DMS153 (cell line): ENCODE measurements around the gene SLFN12L.

Source experiments
- DNase-seq: peaks from one replicate; lab custom pipeline; 2025; lab: John Stamatoyannopoulos, UW

Gene SLFN12L

DNA sequence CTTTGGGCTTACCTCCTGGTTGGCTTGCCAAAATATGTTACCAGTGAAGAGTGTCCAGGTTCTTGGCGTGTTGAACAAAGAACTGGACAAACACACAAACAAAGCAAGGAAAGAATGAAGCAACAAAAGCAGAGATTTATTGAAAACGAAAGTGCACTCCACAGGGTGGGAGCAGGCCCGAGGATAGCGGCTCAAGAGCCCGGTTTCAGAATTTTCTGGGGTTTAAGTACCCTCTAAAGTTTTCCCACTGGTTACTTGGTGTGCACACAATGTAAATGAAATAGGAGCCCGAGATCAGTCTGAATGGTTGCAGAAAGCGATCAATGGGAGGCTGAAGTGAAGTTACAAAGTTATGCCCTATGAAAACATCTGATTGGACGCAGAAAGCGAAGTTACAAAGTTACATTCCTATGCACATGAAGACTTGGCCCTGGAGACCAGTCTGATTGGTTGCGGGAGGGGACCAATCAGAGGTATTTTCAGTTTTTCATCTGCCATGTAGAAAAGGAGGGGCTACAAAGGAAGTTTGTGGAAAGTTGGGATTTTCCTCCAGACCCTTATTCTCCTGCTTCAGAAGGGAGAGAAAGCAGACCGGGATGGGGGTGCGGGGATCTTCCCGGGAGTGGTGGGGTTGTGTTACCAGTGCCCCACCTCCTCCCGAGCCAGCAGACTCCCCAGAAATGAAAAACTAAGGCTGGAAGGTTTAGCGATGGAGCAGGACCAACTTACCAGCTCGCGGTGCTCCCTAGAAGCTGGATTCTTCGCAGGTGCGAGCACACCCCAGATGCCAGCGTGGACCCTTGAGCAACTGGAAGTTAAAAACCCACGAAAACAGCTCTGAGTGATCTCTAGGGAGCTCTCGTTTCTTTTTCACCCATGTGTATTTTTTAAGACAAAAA, 105.1 kb downstream of the SLFN12L start, which contains the start of gene SLFN12:
SLFN12 (minus strand) TSS at position 325 of the 899 bp plus-strand sequence. CDS start 9,472 bp downstream, outside the sequence.
- no peak for DNase-seq

DNA sequence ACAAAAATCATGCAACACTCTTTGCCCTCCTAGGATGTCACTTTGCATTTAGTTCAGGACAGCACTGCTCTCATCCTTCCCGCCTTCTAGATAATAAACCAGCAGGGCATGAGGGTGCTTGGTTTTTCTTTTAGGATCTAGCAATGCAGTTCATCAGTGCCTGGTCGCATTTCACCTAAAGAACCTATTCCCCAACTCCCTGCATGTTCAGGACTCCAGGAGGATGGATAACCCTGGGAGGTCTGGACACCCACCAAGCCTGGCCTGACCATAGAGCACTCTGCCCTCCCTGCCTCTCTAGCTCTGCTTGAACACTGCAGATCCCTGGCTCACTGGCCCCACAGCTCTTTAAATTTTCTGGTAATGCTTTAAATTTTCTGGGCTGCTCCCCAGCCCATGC, 107.8 kb downstream of the SLFN12L start:
- no peak for DNase-seq

DNA sequence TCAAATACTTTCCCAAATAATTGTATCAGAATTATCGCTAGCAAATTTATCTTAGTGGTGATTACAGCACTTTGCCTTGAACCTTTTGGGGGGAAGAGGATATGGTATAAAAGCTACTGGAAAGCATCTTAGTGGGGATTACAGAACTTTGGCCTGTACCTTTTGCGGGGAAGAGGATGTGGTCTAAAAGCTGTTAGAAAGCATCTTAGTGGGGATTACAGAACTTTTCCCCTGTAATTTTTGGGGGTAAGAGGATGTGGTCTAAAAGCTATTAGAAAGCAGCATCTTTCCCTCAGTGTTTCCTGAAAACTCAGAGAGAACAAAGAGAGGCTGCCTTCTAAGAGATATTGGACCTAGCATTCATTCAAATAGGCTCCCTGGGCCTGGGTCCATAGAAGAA, 109.2 kb downstream of the SLFN12L start:
- DNase-seq: no peak

DNA sequence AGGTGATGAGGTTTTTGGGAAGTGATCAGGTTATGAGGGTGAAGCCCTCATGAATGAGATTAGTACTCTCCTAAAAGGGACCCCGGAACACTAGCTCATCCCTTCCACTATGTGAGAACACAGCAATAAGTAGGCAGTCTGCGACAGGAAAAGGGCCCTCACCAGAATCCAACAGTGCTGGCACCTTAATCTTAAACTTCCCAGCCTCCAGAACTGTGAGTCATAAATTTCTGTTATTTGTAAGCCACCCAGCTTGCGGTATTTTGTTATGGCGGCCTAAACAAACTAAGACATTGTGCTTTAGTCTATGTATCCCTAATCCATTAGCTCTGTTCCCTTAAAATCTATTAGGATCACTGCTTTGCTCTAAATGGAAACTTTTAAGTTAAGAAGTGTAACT, 113.7 kb downstream of the SLFN12L start:
- no peak for DNase-seq
